Epithelial cell of prostate (primary cell): ENCODE results near the gene GNB1.
"Not testable (repeated sequence)": the region's sequence is repeated elsewhere in the genome, so short reads cannot be mapped to it uniquely, and the experiment has no call there.

ENCODE experiments used
- DNase-seq: peaks from one replicate; pipeline ENCODE4 v3.0.0-alpha.2; 2011; ENCODE audit warnings: low read depth, low spot score
- H3K27ac ChIP-seq: fragments of 450-650 bp; 2 replicates; pipeline ENCODE4 v1.5.1; 2017; ENCODE audit warnings: mild to moderate bottlenecking

GNB1 gene

DNA sequence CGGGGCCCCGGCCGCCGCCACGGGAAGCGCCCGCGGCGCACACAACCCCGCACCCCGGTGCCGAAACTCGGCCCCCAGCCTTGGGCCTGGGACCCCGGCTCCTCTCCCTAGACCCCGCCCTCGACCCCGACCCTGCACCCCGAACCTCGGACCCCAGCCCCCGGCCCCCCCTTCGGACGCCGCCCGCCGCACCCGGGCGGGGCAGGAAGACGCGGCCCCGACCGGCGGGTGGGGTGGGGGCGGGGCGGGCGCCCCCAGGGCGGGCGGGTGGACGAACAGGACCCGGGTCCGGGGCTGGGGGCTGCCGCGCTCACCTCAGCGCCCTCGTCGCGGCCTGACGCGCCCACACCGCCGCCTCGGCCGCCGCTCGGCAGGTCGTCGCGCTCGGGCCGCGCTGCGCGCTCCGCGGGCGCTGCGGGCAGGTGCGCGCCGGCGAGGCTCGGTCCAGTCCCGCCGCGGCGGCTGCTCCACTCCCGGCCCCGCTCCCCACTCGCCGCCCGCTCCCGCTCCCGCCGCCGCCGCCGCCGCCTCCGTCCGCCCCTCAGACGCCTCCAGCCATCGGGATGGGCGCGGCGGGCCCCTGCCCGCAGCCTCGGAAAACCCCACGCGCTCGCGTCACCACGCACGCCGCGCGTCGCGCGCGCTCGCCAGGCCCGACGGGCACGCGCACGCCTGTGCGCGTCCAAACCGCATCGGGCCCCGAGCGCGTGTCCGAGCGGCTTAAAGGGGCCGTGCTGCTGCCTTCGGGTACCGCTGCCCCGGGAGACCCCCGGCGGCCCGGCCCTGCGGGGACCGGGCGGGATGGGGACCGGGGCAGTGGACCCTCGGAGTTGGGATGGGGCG, at the start of gene GNB1:
TSS of gene GNB1 (minus strand) at position 582 of the 843 bp plus-strand sequence. CDS start 65,634 bp downstream, outside the sequence.
- peak within 1 kb of the TSS; percentile 85 for H3K27ac ChIP-seq
- DNase-seq = peak; percentile 39

- no peak overlapping the region for H3K27ac ChIP-seq
- no peak for DNase-seq
Measured at GRCh38 chr1:1940123-1940425, 49.2 kb upstream of the GNB1 start.

DNA sequence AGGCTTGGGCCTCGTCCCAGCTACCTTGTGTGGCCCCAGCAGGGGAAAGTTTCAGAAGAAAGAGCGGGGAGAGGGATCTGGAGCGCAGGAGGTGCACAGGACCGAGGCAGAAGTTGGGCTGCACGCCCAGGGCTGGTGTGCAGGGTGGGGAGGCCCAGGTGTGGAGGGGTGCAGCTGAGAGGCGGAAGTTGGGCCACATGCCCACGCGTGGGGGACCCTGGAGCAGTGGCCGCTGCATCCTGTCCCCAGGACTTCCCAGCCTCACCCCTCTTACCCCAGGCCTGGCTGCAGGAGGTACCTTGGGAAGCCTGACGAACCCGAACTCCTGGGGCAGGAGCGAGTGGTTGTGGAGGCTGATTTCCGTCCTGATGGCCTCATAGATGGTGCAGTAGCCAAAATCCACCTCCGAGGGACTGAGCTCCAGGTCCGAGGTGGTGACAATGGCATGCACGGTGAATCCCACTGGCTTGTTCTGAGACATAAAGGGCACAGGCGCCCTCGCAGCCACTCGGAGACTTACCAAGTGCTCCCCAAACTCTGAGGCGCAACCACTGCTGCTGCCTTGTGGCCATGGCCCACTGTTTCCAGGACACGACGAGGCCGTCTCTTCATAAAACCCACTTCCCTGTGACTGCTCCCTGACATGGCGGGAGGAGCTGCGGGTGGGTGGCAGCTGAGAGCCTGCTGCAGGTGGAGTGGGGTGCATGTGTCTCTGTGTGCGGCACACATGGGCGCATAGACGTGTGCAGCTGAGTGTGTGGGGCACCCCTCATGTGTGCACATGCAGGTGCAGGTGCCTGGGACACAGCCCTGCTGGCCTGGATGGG, 48.6 kb upstream of the GNB1 start:
- no peak for DNase-seq
- no peak overlapping the region for H3K27ac ChIP-seq

- DNase-seq = no peak
- no peak overlapping the region for H3K27ac ChIP-seq
Measured at GRCh38 chr1:1938613-1939295, 47.9 kb upstream of the GNB1 start.

DNA sequence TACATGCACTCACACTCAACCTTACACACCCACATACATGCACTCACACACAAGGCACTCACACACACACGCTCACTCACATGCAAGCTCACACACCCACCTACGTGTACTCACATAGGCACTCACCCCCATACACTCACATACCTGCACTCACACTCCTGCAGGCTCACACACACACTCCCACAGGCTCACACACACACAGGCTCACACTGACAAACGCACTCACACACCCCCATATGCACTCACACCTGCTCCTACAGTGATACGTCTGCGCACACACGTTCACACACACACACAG, 47.3 kb upstream of the GNB1 start:
- no peak overlapping the region for H3K27ac ChIP-seq

GRCh38 chr1:1937549-1938275, 46.8 kb upstream of the GNB1 start:
- DNase-seq = no peak
- no peak overlapping the region for H3K27ac ChIP-seq

More for the DNA sequence above, 47.3 kb upstream of the GNB1 start:
- no peak for DNase-seq

DNA sequence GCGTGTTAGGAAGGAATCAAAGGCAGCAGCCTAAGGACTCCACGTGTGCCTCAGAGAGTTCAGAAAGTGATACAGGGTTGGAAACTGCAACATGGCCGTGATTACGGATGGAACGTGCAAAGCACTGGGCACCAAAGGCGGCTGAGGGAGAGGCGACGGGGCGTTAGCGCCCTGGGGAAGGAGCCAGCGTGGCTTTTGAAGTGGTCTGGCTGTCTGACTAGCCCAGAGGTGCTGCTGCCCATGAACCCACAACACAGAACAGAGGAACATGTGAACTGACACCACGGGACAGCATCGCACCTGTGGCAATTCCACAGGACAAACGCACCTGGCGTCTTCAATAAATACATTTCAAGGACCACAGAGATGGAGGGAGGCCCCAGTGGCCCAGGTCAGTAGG, 46.2 kb upstream of the GNB1 start:
- DNase-seq = no peak
- no peak overlapping the region for H3K27ac ChIP-seq

- not testable (repeated sequence) for DNase-seq, H3K27ac ChIP-seq
Measured at GRCh38 chr1:1934848-1935247, 44.0 kb upstream of the GNB1 start.

- DNase-seq = no peak
- no peak overlapping the region for H3K27ac ChIP-seq
Measured at GRCh38 chr1:1929639-1930545, 39.0 kb upstream of the GNB1 start.

DNA sequence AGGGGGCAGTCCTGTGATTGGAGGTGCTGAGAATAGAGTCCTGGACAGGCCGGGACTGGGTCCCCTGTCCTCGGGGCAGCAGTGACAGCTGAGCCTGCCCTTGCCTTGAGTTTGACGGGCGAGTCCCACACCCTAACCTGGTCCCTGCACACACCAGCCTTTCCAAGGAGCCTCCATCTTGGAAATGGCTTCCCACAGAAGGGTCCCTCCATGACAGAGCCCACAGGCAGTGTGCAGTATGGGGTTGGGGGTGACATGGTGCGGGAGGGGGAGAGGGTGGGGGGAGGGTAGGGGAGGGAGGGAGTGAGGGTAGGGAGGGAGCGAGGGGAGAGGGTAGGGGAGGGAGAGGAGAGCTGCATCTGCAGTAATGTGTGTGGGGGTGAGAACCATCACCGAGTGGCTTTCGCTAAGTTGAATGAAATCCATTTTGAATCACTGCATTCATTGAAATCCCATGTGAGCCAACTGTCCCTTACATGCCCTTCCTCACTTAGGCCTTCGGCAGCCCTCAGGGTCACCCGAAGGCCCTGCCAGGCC, 38.3 kb upstream of the GNB1 start:
- no peak overlapping the region for H3K27ac ChIP-seq
- no peak for DNase-seq

GRCh38 chr1:1928231-1929101, 37.6 kb upstream of the GNB1 start:
- DNase-seq = no peak
- no peak overlapping the region for H3K27ac ChIP-seq

DNA sequence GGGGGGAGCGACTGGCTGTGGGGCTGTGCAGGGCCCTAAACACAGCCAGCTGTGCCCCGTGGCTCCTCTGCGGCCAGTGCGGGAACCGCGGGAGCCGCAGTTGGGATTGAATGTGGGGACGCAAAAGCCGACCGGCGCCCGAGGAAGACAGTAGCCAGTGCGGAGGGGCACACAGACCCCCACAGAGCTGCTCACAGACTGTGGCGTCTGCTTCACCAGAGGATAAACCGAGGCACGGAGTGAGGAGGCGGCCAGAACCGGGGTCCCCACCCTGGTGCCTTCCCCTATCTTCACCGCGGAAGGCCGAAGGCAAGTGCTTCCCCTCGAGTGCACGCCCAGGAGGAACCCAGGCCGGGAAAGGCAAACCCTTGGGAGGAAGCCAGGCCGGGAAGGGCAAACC, 36.9 kb upstream of the GNB1 start:
- H3K27ac ChIP-seq = no peak overlapping the region
- no peak for DNase-seq

DNA sequence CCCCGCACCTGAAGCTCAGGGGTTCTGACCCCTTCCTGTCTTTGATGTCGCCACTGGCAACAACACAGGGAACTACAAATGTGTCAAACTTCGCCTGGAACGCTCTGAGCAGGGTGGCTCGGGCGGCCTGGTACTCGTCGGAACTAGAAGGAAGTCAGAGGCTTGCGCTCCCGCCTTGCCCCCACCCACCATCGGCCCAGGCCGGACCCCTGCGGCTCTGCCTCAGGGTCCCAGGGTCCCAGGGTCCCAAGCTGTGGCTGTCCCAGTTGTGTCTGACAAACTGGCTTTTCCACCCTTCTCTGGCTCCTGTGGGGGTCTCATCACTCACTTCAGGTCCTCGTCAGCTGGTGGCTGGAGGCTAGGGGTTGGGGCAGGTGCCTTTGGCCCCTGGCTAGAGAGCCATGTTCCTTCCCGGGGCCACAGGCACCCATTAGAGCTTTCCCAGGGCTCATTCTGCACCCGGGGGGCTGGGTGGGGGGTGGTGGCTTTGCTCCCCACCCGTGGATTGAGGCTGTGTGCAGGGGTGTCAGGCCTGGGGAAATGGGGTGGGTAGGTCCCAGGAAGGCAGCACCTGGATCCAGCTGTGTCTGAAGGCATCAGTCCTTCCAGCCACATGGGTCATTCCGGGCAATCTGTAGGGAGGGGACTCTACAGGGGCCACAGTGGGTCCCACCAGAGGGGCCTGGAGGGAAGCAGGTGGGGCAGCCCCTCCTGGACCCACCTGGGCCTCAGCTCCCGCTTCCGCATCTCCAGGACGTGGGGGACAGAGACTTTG, 36.2 kb upstream of the GNB1 start:
- no peak for DNase-seq

GRCh38 chr1:1926346-1926811, 35.5 kb upstream of the GNB1 start:
- H3K27ac ChIP-seq = no peak overlapping the region
- DNase-seq = no peak

More for the DNA sequence above, 36.2 kb upstream of the GNB1 start:
- H3K27ac ChIP-seq = no peak overlapping the region

DNA sequence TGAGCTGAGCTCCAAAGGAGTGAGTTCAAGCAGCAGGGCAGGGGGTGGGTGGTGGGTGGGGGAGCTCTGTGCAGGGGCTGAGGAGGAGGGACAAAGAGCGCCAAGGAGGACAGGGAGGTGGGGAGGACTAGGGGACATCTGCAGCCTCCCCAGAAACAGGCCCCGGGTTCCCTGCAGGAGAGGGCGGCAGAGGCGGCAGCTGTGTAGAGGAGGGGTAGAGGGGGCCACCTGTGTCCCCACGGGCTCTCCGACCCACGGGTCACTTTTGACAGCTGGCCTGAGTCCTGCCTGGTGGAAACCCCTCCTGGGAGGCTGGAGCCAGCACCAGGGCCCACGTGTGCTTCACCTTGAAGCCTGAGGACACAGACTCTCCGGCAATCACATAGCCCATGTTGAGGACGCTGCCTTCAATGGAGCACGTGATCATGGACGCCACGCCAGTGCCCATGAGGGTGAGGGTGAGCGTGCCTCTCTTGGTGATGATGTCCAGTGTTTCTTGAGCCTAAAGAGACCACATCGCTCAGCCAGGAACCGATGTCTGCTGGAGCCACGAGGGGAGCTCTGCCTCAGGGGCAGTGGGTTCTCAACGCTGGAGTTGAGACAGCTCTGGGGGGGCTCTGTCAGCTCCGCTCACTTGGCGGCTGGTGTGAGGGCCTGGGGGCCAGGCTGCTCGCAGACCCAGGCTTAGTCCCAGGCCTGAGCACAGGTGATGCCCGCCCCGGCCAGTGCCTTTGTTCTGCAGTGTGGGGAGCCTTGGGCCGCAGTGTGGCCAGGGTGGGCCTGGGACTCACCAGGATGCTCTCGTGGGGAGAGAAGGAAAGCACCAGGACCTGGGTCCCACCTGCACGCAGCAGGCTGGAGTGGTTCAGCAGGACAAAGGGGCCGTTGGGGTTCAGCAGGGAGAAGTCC, 34.8 kb upstream of the GNB1 start:
- no peak for DNase-seq
- no peak overlapping the region for H3K27ac ChIP-seq

- DNase-seq = no peak
- H3K27ac ChIP-seq = no peak overlapping the region
Measured at GRCh38 chr1:1924849-1925248, 34.0 kb upstream of the GNB1 start.
